IPS DF 6.9 (cell line): ENCODE measurements around the gene KNDC1.

Experiments
- DNase-seq: peaks from one replicate; pipeline ENCODE4 v3.0.0-alpha.2; 2013; ENCODE audit warnings: low read depth, low spot score
- H3K27ac ChIP-seq: one replicate; pipeline ENCODE4 v1.5.1; 2013; ENCODE audit warnings: low read length, control low read depth
- H3K27me3 ChIP-seq: 2 replicates; pipeline ENCODE4 v1.6.1; 2013; ENCODE audit warnings: mild to moderate bottlenecking, low read length; ENCODE audit not compliant: control insufficient read depth, insufficient read depth
- H3K36me3 ChIP-seq: 2 replicates; pipeline ENCODE4 v1.6.1; 2013; ENCODE audit warnings: low read length; ENCODE audit not compliant: control insufficient read depth, insufficient read depth
- H3K4me1 ChIP-seq: 2 replicates; pipeline ENCODE4 v1.6.1; 2013; ENCODE audit warnings: low read length; ENCODE audit not compliant: control insufficient read depth, insufficient read depth
- H3K4me3 ChIP-seq: 2 replicates; pipeline ENCODE4 v1.5.1; 2013; ENCODE audit warnings: mild to moderate bottlenecking, low read length
- H3K9me3 ChIP-seq: 2 replicates; pipeline ENCODE4 v1.6.1; 2013; ENCODE audit warnings: low read length, inconsistent platforms; ENCODE audit not compliant: control insufficient read depth, insufficient read depth
- WGBS: extraction: QIAGEN DNeasy Blood & Tissue Kit; methylation state at CpG from one replicate; pipeline ENCODE4 v1.1.7; 2013; ENCODE audit warnings: mixed read lengths, missing lambda C conversion rate; ENCODE audit not compliant: insufficient read length, insufficient coverage; 5-methylcytosine and 5-hydroxymethylcytosine counted together

KNDC1 gene

DNA sequence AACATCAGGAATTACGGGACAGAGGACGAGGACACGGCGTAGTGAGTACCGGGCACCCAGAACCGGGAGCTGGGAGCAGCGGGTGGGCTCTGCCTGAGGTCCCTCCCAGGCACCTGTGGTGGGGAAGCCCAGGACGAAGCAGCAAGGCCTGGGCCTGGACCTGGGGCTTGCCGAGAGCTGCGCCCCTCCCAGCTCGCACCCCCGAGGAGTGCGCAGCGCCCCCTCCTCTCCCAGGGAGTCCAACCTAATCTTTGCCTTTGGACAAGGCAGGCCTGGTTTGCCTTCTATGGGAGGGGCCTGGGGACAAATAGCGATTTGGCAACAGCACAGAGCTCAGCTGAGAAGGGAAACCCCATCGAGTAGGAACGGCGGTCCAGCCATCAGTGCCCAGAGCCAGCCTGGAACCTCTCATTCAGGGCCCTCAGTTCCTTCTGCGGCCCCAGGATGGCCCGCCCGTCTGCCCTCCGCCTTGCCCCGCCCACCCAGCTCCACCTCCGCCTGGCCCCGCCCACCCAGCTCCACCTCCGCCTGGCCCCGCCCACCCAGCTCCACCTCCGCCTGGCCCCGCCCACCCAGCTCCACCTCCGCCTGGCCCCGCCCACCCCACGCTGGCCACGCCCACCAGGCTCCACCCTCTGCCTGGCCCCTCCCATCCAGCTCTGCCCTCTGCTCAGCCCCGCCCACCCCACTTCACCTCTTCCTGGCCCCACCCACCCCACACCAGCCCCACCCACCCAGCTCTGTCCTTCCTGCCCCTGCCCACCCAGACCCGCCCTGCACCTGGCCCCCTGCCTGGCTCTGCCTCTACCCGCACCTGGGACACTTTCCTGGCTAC is 32.5 kb upstream of the KNDC1 start:
- H3K4me3 ChIP-seq: no peak overlapping the region
- H3K4me1 ChIP-seq: no peaks in the 10 kb centered on the region
- no peaks in the 10 kb centered on the region for H3K9me3 ChIP-seq
- H3K27ac ChIP-seq: no peak overlapping the region
- no peaks in the 10 kb centered on the region for H3K27me3 ChIP-seq
- no CpG with 5 or more reads among the region's 36 CpGs for WGBS
- H3K36me3 ChIP-seq: no peaks in the 10 kb centered on the region; the same call in 1 of the 2 replicates
- DNase-seq: no peak

DNA sequence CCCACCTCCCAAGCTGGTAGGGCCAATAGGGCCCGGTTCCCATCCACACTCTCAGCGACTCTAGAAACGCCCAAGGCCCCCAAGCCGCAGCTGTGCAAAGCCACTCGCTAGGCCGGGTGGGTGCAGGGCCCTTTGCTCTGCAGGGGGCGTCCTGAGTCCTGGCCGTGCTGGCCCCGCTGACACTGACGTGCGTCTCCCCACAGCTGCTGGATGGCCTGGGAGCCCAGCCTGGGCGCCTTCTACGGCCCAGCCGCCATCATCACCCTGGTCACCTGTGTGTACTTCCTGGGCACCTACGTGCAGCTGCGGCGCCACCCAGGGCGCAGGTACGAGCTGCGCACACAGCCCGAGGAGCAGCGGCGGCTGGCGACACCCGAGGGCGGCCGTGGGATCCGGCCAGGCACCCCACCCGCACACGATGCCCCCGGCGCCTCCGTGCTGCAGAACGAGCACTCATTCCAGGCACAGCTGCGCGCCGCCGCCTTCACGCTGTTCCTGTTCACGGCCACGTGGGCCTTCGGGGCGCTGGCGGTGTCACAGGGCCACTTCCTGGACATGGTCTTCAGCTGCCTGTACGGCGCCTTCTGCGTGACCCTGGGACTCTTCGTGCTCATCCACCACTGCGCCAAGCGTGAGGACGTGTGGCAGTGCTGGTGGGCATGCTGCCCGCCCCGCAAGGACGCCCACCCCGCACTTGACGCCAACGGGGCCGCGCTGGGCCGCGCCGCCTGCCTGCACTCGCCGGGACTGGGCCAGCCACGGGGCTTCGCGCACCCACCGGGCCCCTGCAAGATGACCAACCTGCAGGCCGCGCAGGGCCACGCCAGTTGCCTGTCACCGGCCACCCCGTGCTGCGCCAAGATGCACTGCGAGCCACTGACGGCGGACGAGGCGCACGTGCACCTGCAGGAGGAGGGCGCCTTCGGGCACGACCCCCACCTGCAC is 31.6 kb upstream of the KNDC1 start:
- H3K4me3 ChIP-seq: no peak overlapping the region
- no peaks in the 10 kb centered on the region; the same call in 1 of the 2 replicates for H3K36me3 ChIP-seq
- H3K27me3 ChIP-seq: no peaks in the 10 kb centered on the region
- no CpG with 5 or more reads among the region's 83 CpGs for WGBS
- H3K9me3 ChIP-seq: no peaks in the 10 kb centered on the region
- H3K27ac ChIP-seq: no peak overlapping the region
- no peak for DNase-seq
- H3K4me1 ChIP-seq: no peaks in the 10 kb centered on the region; the same call in 1 of the 2 replicates

DNA sequence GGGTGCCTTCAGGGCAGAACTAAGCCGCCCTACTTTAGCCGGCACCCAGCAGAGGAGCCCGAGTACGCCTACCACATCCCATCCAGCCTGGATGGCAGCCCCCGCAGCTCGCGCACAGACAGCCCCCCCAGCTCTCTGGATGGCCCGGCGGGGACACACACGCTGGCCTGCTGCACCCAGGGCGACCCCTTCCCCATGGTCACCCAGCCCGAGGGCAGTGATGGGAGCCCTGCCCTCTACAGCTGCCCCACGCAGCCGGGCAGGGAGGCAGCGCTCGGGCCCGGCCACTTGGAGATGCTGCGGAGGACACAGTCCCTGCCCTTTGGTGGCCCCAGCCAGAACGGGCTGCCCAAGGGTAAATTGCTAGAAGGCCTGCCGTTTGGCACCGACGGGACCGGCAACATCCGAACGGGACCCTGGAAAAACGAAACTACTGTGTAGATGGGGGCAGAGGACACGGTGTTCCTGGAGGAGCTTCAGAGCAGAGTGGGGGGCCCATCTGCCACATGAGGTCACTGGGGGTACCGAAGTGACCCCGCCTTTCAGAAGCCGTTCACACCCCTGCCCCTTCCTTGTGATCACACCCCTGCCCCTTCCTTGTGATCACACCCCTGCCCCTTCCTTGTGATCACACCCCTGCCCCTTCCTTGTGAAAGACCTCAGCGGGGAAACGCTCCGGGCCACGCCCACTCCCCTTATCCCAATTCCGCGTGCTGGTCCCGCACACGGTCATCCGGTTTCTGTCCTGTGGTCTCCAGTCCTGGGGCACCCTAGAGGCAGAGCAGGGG is 30.8 kb upstream of the KNDC1 start:
- H3K4me1 ChIP-seq: no peaks in the 10 kb centered on the region; the same call in 1 of the 2 replicates
- DNase-seq: no peak
- no CpG with 5 or more reads among the region's 39 CpGs for WGBS
- no peaks in the 10 kb centered on the region for H3K9me3 ChIP-seq
- no peaks in the 10 kb centered on the region; the same call in 1 of the 2 replicates for H3K36me3 ChIP-seq
- H3K4me3 ChIP-seq: no peak overlapping the region
- no peak overlapping the region for H3K27ac ChIP-seq
- H3K27me3 ChIP-seq: no peaks in the 10 kb centered on the region

DNA sequence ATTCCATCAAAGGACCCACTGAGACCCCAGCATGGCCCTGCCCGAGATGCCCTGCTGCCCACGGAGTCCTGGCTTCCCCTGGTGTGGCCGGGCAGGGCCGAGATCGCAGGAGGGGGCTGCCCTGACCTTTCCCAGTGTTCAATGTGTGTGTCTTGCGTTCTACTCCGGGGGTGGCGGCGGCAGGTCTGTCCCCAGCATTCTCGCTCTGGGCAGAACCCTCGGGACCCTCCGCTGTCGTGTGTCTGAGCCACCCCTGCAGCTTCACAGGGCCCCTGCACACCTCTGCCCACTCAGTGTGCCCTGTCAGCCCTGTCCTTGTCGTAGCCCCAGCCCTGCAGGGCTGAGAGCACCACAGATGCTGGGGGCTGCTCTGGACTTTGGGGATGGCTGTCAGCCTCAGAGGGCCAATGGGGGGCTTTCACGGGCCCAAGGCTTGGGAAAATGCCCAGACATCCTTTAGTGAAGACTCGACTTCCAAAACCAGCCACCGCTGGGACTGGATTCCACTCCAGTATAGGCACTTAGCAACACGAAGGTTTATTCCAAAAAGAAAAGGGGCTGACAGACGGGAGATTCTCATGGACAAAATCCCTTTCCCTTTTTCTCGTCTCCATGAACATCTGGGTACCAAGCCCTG is 30.0 kb upstream of the KNDC1 start:
- no peak overlapping the region for H3K4me3 ChIP-seq
- DNase-seq: no peak
- H3K27ac ChIP-seq: no peak overlapping the region
- no peaks in the 10 kb centered on the region; the same call in 1 of the 2 replicates for H3K4me1 ChIP-seq
- H3K36me3 ChIP-seq: no peaks in the 10 kb centered on the region; the same call in 1 of the 2 replicates
- no CpG with 5 or more reads among the region's 20 CpGs for WGBS
- no peaks in the 10 kb centered on the region for H3K27me3 ChIP-seq
- H3K9me3 ChIP-seq: no peaks in the 10 kb centered on the region

DNA sequence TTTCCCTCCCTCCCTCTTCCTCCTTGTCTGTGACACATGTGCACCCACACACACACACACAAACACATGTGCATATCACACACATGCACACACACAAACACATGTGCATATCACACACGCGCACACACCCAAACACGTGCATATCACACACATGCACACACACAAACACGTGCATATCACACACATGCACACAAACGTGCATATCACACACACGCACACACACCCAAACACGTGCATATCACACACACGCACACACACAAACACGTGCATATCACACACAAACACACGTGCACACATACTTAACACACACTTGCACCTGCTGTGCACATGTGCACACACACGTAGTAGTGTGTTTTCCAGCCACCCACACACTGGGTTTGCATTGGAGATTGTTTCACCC is 29.4 kb upstream of the KNDC1 start:
- no peak for DNase-seq
- no peaks in the 10 kb centered on the region; the same call in 1 of the 2 replicates for H3K36me3 ChIP-seq
- H3K4me3 ChIP-seq: no peak overlapping the region
- H3K27me3 ChIP-seq: no peaks in the 10 kb centered on the region
- 100% methylated on average over 5 of the region's 11 CpGs for WGBS
- H3K27ac ChIP-seq: no peak overlapping the region
- no peaks in the 10 kb centered on the region; the same call in 1 of the 2 replicates for H3K4me1 ChIP-seq
- H3K9me3 ChIP-seq: no peaks in the 10 kb centered on the region

DNA sequence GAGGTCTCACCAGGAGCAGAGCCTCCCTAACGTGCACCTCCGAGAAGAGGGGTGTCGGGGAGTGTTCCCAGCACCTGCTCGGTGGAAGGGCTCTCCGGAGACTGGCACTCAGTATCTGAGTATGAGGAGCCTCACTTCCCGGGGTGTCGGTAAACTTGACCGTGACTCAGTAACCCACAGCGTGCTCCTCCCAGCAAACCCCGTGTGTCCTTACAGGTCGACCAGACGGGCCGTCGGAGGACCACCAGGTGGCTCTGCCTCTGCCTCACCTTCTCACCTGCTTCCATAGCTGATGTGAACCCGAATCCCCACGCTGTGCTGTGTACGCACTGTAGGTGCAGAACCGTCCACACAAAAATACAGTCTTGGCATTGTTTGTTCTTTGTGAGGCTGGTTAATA is 29.0 kb upstream of the KNDC1 start:
- no peak for DNase-seq
- no CpG with 5 or more reads among the region's 18 CpGs for WGBS
- Histone ChIP-seq H3K4me3 (no peak overlapping the region), H3K27ac (no peak overlapping the region), H3K36me3 (no peaks in the 10 kb centered on the region; the same call in 1 of the 2 replicates), H3K4me1 (no peaks in the 10 kb centered on the region; the same call in 1 of the 2 replicates), H3K27me3 (no peaks in the 10 kb centered on the region), H3K9me3 (no peaks in the 10 kb centered on the region)

DNA sequence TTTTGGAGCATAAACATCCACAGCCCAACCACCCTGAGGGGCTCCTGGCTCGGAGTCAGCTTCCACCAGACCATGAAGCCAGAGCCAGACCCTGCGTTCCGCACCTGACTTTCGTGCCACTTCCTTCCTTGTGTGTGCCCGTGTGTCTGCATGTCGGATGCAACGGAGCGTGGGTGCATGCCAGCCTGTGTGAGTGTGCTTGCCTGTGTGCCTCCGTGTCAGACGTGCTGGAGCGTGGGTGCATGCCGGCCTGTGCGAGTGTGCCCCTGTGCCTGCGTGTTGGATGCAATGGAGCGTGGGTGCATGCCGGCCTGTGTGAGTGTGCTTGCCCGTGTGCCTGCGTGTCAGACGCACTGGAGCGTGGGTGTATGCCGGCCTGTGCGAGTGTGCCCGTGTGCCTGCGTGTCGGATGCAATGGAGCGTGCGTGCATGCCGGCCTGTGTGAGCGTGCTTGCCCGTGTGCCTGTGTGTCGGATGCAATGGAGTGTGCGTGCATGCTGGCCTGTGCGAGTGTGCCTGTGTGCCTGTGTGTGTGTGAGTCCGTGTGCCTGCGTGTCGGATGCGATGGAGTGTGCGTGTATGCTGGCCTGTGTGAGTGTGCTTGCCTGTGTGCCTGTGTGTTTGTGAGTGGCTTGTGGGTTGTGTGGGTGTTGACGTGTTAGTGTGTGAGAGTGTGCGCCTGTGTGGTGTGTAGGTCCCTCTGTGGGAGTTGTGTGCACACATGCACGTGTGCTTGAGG is 28.1 kb upstream of the KNDC1 start:
- no peak overlapping the region for H3K4me3 ChIP-seq
- no peaks in the 10 kb centered on the region; the same call in 1 of the 2 replicates for H3K4me1 ChIP-seq
- H3K27ac ChIP-seq: no peak overlapping the region
- no peaks in the 10 kb centered on the region for H3K9me3 ChIP-seq
- no CpG with 5 or more reads among the region's 41 CpGs for WGBS
- no peaks in the 10 kb centered on the region; the same call in 1 of the 2 replicates for H3K36me3 ChIP-seq
- H3K27me3 ChIP-seq: no peaks in the 10 kb centered on the region
- no peak for DNase-seq

DNA sequence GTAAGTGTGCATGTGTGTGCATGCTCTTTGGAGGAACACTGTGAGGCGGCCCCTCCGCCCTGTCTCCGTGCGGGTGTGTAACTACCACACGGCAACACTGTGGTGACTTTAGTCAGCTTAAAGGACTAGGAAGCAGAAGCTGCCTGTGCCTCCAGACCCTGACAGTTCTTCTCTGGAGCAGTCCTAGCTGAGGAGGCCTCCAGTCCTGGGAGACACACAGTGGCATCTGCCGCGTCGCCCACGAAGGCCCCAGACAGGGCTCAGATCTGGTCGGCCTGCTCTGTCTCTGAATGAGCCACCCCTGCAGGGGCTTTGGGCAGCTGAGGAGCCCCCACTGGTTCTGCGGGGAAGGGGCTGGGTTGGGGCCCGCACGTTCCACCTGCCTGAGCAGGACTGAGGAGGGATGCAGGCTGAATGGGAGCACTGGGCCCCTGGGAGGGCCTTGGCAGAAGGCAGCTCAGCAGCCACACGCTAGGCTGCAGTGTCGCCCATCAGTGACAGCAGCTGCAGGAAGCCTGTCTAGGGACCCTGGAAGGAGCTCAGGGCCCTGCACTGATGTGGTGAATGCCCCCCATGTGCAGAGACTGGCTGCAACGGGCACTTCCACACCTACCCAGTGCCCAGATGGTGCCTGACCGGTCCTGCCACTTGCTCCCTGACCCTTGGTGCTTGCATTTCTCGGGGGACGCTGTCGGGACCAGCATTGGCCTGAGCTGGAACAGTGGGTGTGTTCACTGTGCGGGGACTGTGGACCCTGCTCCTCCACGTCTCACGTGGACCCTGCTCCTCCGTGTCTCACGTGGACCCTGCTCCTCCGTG is 27.3 kb upstream of the KNDC1 start:
- WGBS: no CpG with 5 or more reads among the region's 26 CpGs
- Histone ChIP-seq H3K9me3 (no peaks in the 10 kb centered on the region), H3K36me3 (no peaks in the 10 kb centered on the region; the same call in 1 of the 2 replicates), H3K27me3 (no peaks in the 10 kb centered on the region), H3K27ac (no peak overlapping the region), H3K4me3 (no peak overlapping the region), H3K4me1 (no peaks in the 10 kb centered on the region; the same call in 1 of the 2 replicates)
- DNase-seq: no peak
